ENCODE data around the gene GINM1. TPM values are rescaled to one million over a fixed set of nuclear protein-coding genes. Genes with fewer than 3 reads are reported as not detected.

GINM1 gene
- polyA plus RNA-seq, 3 donors, result 17.0 to 44.4 (median 42.3) TPM

DNA sequence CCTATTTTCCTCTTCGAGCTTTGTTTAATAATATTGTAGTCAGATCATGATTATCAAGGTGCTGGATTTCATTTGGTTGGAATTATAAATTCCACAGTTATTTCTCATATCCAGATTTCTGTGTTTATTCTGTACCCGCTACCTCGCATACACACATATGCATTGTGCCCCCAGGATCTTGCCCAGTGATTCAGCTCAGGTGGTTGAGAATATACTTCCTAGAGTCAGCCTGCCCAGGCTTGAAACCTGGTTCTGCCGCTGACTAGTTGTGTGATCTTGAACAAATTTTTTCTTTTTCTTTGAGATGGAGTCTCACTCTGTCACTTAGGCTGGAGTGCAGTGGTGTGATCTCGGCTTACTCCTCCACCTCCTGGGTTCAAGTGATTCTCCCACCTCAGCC, 14.7 kb downstream of the GINM1 start:
- Mint-ChIP-seq H3K27me3 (ENCODE audit: low read depth in 3 of 3) (no peaks in the 10 kb centered on the region), H3K9me3 (peaks cover 0 to 2% (median 0%) of the 10 kb centered on the region in 7 donors), H3K4me1 (no peaks in the 10 kb centered on the region), H3K36me3 (peaks cover 49 to 62% of the 10 kb centered on the region in 2 donors), H3K4me3 (no peak overlapping the region), H3K27ac (peak overlapping the region in 1 of 7 donors; percentile 18)
- WGBS (ENCODE audit: insufficient coverage), result no CpG with 5 or more reads among the region's 5 CpGs
- no peak overlapping the region for H2AFZ ChIP-seq (ENCODE audit: insufficient read depth, low read depth, low read length, poor library complexity, severe bottlenecking)
- H3K4me2 ChIP-seq (replicated peaks; ENCODE audit: extremely low read depth, low read length, poor library complexity, severe bottlenecking), result no peak overlapping the region
- no peak overlapping the region for H3K27ac ChIP-seq (ENCODE audit: low read depth in 1 of 2, low read length in 2 of 2)
- intact Hi-C loops (cut with micrococcal nuclease), result no loop called here
- H3K9ac ChIP-seq (ENCODE audit: insufficient read depth, low read length, poor library complexity, severe bottlenecking), result no peak overlapping the region
- H4K20me1 ChIP-seq (ENCODE audit: insufficient read depth, low read length), result no peaks in the 10 kb centered on the region
- no peaks in the 10 kb centered on the region for H3K4me1 ChIP-seq (ENCODE audit: control insufficient read depth in 1 of 2, insufficient read depth in 2 of 2, low read length in 2 of 2)
- H3K36me3 ChIP-seq (replicated peaks in 1 of 2; ENCODE audit: control insufficient read depth in 1 of 2, insufficient read depth in 2 of 2, low read length in 2 of 2), result peaks cover 44 to 72% of the 10 kb centered on the region in 2 donors
- TF ChIP-seq, protein P1, sequence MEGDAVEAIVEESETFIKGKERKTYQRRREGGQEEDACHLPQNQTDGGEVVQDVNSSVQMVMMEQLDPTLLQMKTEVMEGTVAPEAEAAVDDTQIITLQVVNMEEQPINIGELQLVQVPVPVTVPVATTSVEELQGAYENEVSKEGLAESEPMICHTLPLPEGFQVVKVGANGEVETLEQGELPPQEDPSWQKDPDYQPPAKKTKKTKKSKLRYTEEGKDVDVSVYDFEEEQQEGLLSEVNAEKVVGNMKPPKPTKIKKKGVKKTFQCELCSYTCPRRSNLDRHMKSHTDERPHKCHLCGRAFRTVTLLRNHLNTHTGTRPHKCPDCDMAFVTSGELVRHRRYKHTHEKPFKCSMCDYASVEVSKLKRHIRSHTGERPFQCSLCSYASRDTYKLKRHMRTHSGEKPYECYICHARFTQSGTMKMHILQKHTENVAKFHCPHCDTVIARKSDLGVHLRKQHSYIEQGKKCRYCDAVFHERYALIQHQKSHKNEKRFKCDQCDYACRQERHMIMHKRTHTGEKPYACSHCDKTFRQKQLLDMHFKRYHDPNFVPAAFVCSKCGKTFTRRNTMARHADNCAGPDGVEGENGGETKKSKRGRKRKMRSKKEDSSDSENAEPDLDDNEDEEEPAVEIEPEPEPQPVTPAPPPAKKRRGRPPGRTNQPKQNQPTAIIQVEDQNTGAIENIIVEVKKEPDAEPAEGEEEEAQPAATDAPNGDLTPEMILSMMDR (IDR thresholded peaks at IDR 0.05), result no peak
- H3K9me3 ChIP-seq (replicated peaks in 1 of 2; ENCODE audit: control insufficient read depth in 1 of 2, insufficient read depth in 1 of 2, low read length in 2 of 2), result no peaks in the 10 kb centered on the region
- DNase-seq, result no peak
- H3K4me3 ChIP-seq (replicated peaks in 1 of 3; ENCODE audit: low read depth in 2 of 3, low read length in 3 of 3), result no peak overlapping the region
- H3K79me2 ChIP-seq (ENCODE audit: insufficient read depth, low read length), result no peaks in the 10 kb centered on the region
- no peaks in the 10 kb centered on the region for H3K27me3 ChIP-seq (ENCODE audit: control insufficient read depth in 2 of 2, insufficient read depth in 2 of 2, low read length in 2 of 2)

DNA sequence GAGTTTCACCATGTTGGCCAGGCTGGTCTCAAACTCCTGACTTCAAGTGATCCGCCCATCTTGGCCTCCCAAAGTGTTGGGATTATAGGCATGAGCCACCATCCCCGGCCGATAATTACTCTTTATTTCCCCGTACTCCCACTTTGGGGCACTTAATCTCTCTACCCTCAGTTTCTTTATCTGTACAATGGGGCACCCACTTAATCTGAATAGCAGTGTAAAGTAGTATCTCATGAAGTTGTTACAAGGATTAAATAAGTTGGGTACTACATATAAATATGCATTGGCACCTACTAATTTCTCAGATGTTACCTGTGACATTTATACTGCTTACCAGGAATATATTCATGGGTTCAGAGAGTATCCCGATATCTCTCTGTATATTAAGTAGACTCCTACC, 15.2 kb downstream of the GINM1 start:
- Mint-ChIP-seq H3K4me3 (no peak overlapping the region), H3K36me3 (peaks cover 51 to 60% of the 10 kb centered on the region in 2 donors), H3K9me3 (peaks cover 0 to 2% (median 0%) of the 10 kb centered on the region in 7 donors), H3K4me1 (no peaks in the 10 kb centered on the region), H3K27ac (peak overlapping the region in 1 of 7 donors; percentile 18), H3K27me3 (ENCODE audit: low read depth in 3 of 3) (no peaks in the 10 kb centered on the region)
- Histone ChIP-seq H3K79me2 (ENCODE audit: insufficient read depth, low read length) (no peaks in the 10 kb centered on the region), H3K27me3 (ENCODE audit: control insufficient read depth in 2 of 2, insufficient read depth in 2 of 2, low read length in 2 of 2) (no peaks in the 10 kb centered on the region), H3K4me1 (ENCODE audit: control insufficient read depth in 1 of 2, insufficient read depth in 2 of 2, low read length in 2 of 2) (no peaks in the 10 kb centered on the region), H4K20me1 (ENCODE audit: insufficient read depth, low read length) (no peaks in the 10 kb centered on the region), H3K36me3 (replicated peaks in 1 of 2; ENCODE audit: control insufficient read depth in 1 of 2, insufficient read depth in 2 of 2, low read length in 2 of 2) (peaks cover 48 to 72% of the 10 kb centered on the region in 2 donors), H3K9ac (ENCODE audit: insufficient read depth, low read length, poor library complexity, severe bottlenecking) (no peak overlapping the region), H3K4me2 (replicated peaks; ENCODE audit: extremely low read depth, low read length, poor library complexity, severe bottlenecking) (no peak overlapping the region), H3K27ac (ENCODE audit: low read depth in 1 of 2, low read length in 2 of 2) (no peak overlapping the region), H2AFZ (ENCODE audit: insufficient read depth, low read depth, low read length, poor library complexity, severe bottlenecking) (no peak overlapping the region), H3K9me3 (replicated peaks in 1 of 2; ENCODE audit: control insufficient read depth in 1 of 2, insufficient read depth in 1 of 2, low read length in 2 of 2) (no peaks in the 10 kb centered on the region), H3K4me3 (replicated peaks in 1 of 3; ENCODE audit: low read depth in 2 of 3, low read length in 3 of 3) (no peak overlapping the region)
- intact Hi-C loops (cut with micrococcal nuclease), result no loop called here
- WGBS (ENCODE audit: insufficient coverage), result 100% methylated on average over 2 of the region's 5 CpGs
- TF ChIP-seq, protein P1 (IDR thresholded peaks at IDR 0.05), result no peak
- DNase-seq, result no peak
